Breast epithelium (tissue), 3 donors: ENCODE data around the gene TCN2.

Experiments used
- POLR2A ChIP-seq: fragments of 450-650 bp; IDR thresholded peaks from one replicate; pipeline ENCODE4 v1.6.1; 2016; ENCODE audit warnings: antibody characterized with exemption, mild to moderate bottlenecking, moderate library complexity
- POLR2AphosphoS5 ChIP-seq, 3 donors: sonication (generic); formaldehyde crosslinking; IDR thresholded peaks; one replicate each; pipeline ENCODE4 v1.6.1; 2017; ENCODE audit warnings: antibody characterized with exemption in 3 of 3
- TF ChIP-seq, protein P1 (sequence below), 3 donors: fragments of 450-650 bp; IDR thresholded peaks; one replicate each; pipeline ENCODE4 v1.5.1; 2016 to 2017; ENCODE audit warnings: antibody characterized with exemption in 3 of 3, mild to moderate bottlenecking in 3 of 3, moderate library complexity in 3 of 3

- TF ChIP-seq POLR2AphosphoS5 (IDR thresholded peaks at IDR 0.05) = no peak
- TF ChIP-seq, protein P1, sequence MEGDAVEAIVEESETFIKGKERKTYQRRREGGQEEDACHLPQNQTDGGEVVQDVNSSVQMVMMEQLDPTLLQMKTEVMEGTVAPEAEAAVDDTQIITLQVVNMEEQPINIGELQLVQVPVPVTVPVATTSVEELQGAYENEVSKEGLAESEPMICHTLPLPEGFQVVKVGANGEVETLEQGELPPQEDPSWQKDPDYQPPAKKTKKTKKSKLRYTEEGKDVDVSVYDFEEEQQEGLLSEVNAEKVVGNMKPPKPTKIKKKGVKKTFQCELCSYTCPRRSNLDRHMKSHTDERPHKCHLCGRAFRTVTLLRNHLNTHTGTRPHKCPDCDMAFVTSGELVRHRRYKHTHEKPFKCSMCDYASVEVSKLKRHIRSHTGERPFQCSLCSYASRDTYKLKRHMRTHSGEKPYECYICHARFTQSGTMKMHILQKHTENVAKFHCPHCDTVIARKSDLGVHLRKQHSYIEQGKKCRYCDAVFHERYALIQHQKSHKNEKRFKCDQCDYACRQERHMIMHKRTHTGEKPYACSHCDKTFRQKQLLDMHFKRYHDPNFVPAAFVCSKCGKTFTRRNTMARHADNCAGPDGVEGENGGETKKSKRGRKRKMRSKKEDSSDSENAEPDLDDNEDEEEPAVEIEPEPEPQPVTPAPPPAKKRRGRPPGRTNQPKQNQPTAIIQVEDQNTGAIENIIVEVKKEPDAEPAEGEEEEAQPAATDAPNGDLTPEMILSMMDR (IDR thresholded peaks at IDR 0.05) = no peak
- TF ChIP-seq POLR2A = no peak
Observed at GRCh38 chr22:30649430-30650007, 42.5 kb downstream of the TCN2 start.
